Breast epithelium (tissue), 4 donors: ENCODE results near the gene PARK7. TPM values are rescaled to one million over a fixed set of nuclear protein-coding genes. Genes with fewer than 3 reads are reported as not detected.

Experiments
- DNase-seq, 2 donors: peaks; one replicate each; pipeline ENCODE4 v3.0.0-alpha.2; 2019; ENCODE audit warnings: low spot score in 2 of 2
- H3K27ac ChIP-seq, 2 donors: fragments of 200-600 bp; sonication (generic) in 1 of 2; one replicate each; pipeline ENCODE4 v1.5.1; 2016 to 2019; ENCODE audit warnings: mild to moderate bottlenecking in 1 of 2
- H3K27me3 ChIP-seq, 2 donors: fragments of 200-600 bp; sonication (generic) in 1 of 2; one replicate each; pipeline versions ENCODE4 v1.5.1 to v1.6.0; 2017 to 2019; ENCODE audit warnings: control low read depth in 1 of 2, mild to moderate bottlenecking in 1 of 2
- H3K36me3 ChIP-seq: fragments of 200-600 bp; one replicate; pipeline ENCODE4 v1.5.1; 2019
- H3K4me1 ChIP-seq, 2 donors: fragments of 200-600 bp; sonication (generic); one replicate each; pipeline ENCODE4 v1.5.1; 2016 to 2019; ENCODE audit warnings: control low read depth in 1 of 2
- H3K4me3 ChIP-seq, 3 donors: fragments of 200-600 bp; sonication (generic); 1 replicate in 2 of 3; 2 replicates in 1 of 3; pipeline ENCODE4 v1.5.1; 2016 to 2019; ENCODE audit warnings: mild to moderate bottlenecking in 3 of 3, moderate library complexity in 2 of 3
- H3K9me3 ChIP-seq, 2 donors: fragments of 200-600 bp; sonication (generic) in 1 of 2; one replicate each; pipeline ENCODE4 v1.5.1; 2016 to 2019; ENCODE audit warnings: control low read depth in 1 of 2
- CTCF ChIP-seq, 3 donors: fragments of 450-650 bp; IDR thresholded peaks; one replicate each; pipeline ENCODE4 v1.5.1; 2016 to 2017; ENCODE audit warnings: antibody characterized with exemption in 3 of 3, mild to moderate bottlenecking in 3 of 3, moderate library complexity in 3 of 3
- POLR2A ChIP-seq: fragments of 450-650 bp; IDR thresholded peaks from one replicate; pipeline ENCODE4 v1.6.1; 2016; ENCODE audit warnings: antibody characterized with exemption, mild to moderate bottlenecking, moderate library complexity
- POLR2AphosphoS5 ChIP-seq, 3 donors: sonication (generic); formaldehyde crosslinking; IDR thresholded peaks; one replicate each; pipeline ENCODE4 v1.6.1; 2017; ENCODE audit warnings: antibody characterized with exemption in 3 of 3
- intact Hi-C: fragments of 100-400 bp; cut with DNase I; formaldehyde crosslinking; loops from one replicate; pipeline ENCODE4 v1.15.1; 2023; ENCODE audit warnings: low total_unique reads
- total RNA-seq, 3 donors: library from RNA; depleted of rRNA; stranded (reverse); fragments of >200 nt; gene quantifications; one replicate each; pipeline ENCODE4 v1.1.0, GENCODE V29; 2016

The PARK7 gene
- total RNA-seq, 3 donors from 2014 or later, result 205 to 227 (median 213) TPM

DNA sequence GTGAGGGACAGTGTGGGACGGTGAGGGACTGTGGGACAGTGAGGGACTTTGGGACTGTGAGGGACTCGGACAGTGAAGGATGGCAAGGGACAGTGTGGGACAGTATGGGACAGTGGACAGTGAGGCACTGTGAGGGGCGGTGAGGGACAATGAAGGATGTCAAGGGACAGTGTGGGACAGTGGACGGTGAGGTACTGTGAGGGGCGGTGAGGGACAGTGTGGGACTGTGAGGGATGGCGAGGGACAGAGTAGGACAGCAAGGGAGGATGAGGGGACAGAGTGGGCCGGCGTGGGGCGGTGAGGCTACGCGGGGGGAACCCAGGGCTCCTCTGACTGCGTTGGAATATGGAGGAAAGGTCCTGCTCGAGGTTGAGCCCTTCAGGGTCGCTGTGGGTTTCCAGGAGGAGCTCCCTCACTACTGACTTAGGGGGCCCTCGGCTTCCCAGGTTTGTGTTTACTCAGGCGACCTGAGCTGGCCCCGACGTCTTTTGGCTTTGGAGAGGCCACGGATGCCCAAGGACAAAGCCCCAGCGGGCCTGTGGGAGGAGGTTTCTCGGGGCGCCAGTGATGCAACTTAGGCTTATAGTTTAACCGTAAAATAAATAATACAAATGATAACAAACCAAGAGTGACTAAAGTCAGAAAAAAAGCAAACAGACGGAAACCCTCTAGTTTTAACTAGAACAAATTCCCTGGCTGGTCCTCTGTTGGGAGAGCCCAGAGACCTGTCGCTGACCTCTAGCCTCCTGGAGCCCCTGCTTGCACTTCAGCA lies 65.7 kb downstream of the PARK7 start:
- no peak for DNase-seq
- Histone ChIP-seq H3K4me3 (peak overlapping the region; percentile 91 to 94 (median 94)), H3K4me1 (no peaks in the 10 kb centered on the region), H3K9me3 (no peaks in the 10 kb centered on the region), H3K36me3 (no peaks in the 10 kb centered on the region), H3K27me3 (no peaks in the 10 kb centered on the region), H3K27ac (peak overlapping the region; percentile 97 to 98)
- TF ChIP-seq CTCF (IDR thresholded peaks at IDR 0.05), result no peak
- no peak for TF ChIP-seq POLR2A
- no peak for TF ChIP-seq POLR2AphosphoS5 (IDR thresholded peaks at IDR 0.05)
- intact Hi-C loops, result no loop called here

DNA sequence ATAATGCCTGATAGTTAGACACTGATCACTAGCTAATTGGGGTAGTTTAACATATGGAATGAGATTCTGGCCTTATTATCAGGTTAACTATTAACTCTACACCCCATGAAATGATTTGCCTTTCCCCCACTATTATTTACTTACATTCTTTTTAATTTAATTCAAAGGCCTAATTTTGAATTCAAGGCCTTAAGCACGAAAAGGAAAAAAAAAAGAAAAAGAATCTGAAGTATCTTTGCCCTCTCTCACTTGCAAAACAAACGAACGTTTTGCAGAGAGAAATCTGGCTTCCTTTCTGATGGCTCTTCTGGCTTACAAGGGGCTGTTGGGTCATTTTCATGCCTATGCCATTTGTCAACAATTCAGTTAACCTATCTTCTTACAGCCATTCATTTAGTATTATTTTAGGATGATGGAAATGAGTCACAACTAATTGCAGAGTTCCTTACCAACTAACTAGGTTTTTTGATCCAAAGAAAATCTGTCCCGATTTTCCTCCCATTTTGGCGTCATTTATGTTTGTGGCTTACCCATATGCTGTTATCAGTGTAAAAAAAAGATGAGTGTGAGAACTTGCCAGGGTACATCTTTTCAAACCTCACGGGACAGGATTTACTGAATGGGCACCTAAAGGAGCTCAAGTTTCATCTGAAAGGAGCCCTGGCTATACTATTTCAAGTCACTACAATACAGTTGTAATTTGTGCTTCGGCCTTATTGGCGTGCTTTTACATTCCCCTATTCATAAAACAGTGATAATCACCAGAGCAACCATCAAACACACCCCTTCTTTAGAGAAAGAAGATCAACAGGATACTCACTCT lies 66.4 kb downstream of the PARK7 start:
- no peaks in the 10 kb centered on the region for H3K27me3 ChIP-seq
- H3K27ac ChIP-seq, result peak overlapping the region; percentile 97 to 98
- H3K4me1 ChIP-seq, result no peaks in the 10 kb centered on the region
- no peak for DNase-seq
- H3K36me3 ChIP-seq, result no peaks in the 10 kb centered on the region
- intact Hi-C loops, result no loop called here
- no peaks in the 10 kb centered on the region for H3K9me3 ChIP-seq
- TF ChIP-seq POLR2A, result no peak
- no peak for TF ChIP-seq POLR2AphosphoS5 (IDR thresholded peaks at IDR 0.05)
- TF ChIP-seq CTCF (IDR thresholded peaks at IDR 0.05), result no peak
- H3K4me3 ChIP-seq, result peak overlapping the region in 2 of 3 donors; percentile 94

- Histone ChIP-seq H3K27me3 (no peaks in the 10 kb centered on the region), H3K4me1 (no peaks in the 10 kb centered on the region), H3K9me3 (no peaks in the 10 kb centered on the region), H3K36me3 (no peaks in the 10 kb centered on the region), H3K27ac (peak overlapping the region; percentile 49 to 97), H3K4me3 (no peak overlapping the region)
- intact Hi-C loops, result no loop called here
- TF ChIP-seq POLR2A, result no peak
- TF ChIP-seq CTCF (IDR thresholded peaks at IDR 0.05), result no peak
- DNase-seq, result no peak
Measured at GRCh38 chr1:8028571-8028910, 67.0 kb downstream of the PARK7 start.

GRCh38 chr1:8031176-8031785 lies 69.8 kb downstream of the PARK7 start:
- TF ChIP-seq POLR2AphosphoS5 (IDR thresholded peaks at IDR 0.05) (no peak), CTCF (IDR thresholded peaks at IDR 0.05) (peak in 2 of 3 donors; percentile 69 to 87), POLR2A (no peak)
- Histone ChIP-seq H3K4me3 (no peak overlapping the region), H3K9me3 (no peaks in the 10 kb centered on the region), H3K27ac (no peak overlapping the region), H3K36me3 (no peaks in the 10 kb centered on the region), H3K4me1 (no peaks in the 10 kb centered on the region), H3K27me3 (no peaks in the 10 kb centered on the region)
- DNase-seq, result no peak
- intact Hi-C loops, result no loop called here
